Neuronal stem cell (in vitro differentiated cells): Measurements from ENCODE around the gene COQ8A.

Source experiments
- DNase-seq: peaks from one replicate; pipeline ENCODE4 v3.0.0-alpha.2; 2013; ENCODE audit warnings: low spot score
- H2AFZ ChIP-seq: one replicate; pipeline ENCODE4 v1.6.1; 2013; ENCODE audit warnings: mild to moderate bottlenecking, low read length, inconsistent platforms
- H2AK5ac ChIP-seq: 2 replicates; pipeline ENCODE4 v1.6.1; 2013; ENCODE audit warnings: low read depth, mild to moderate bottlenecking, inconsistent platforms, low read length, moderate library complexity, mixed read lengths
- H2BK120ac ChIP-seq: 2 replicates; pipeline ENCODE4 v1.6.1; 2013; ENCODE audit warnings: low read depth, mild to moderate bottlenecking, inconsistent platforms, low read length, moderate library complexity, mixed read lengths
- H2BK12ac ChIP-seq: one replicate; pipeline ENCODE4 v1.6.1; 2013; ENCODE audit warnings: low read length, inconsistent platforms
- H2BK15ac ChIP-seq: 2 replicates; pipeline ENCODE4 v1.6.1; 2013; ENCODE audit warnings: mild to moderate bottlenecking, low read length, inconsistent platforms, mixed read lengths
- H2BK5ac ChIP-seq: one replicate; pipeline ENCODE4 v1.6.1; 2013; ENCODE audit warnings: inconsistent platforms, mild to moderate bottlenecking, low read length, moderate library complexity
- H3K14ac ChIP-seq: one replicate; pipeline ENCODE4 v1.6.1; 2013; ENCODE audit warnings: low read length, inconsistent platforms
- H3K18ac ChIP-seq: 2 replicates; pipeline ENCODE4 v1.6.1; 2013; ENCODE audit warnings: low read length, inconsistent platforms
- H3K23ac ChIP-seq: 2 replicates; pipeline ENCODE4 v1.6.1; 2013; ENCODE audit warnings: low read depth, mild to moderate bottlenecking, mixed read lengths, low read length, inconsistent platforms; ENCODE audit not compliant: poor library complexity
- H3K27ac ChIP-seq: replicated peaks from 3 replicates; pipeline ENCODE4 v1.5.1; 2013; ENCODE audit warnings: low read length, inconsistent platforms
- H3K27me3 ChIP-seq, 3 experiments: 2 replicates each; pipeline ENCODE4 v1.6.1; 2013; ENCODE audit warnings: low read length in 3 of 3, mild to moderate bottlenecking in 2 of 3, inconsistent platforms in 1 of 3, low read depth in 1 of 3, mixed read lengths in 1 of 3, moderate library complexity in 1 of 3; ENCODE audit not compliant: control insufficient read depth in 3 of 3, insufficient read depth in 3 of 3
- H3K36me3 ChIP-seq, 2 donors: replicated peaks in 1 of 2; 2 replicates each; pipeline ENCODE4 v1.6.1; 2013; ENCODE audit warnings: low read length in 2 of 2; ENCODE audit not compliant: control insufficient read depth in 2 of 2, insufficient read depth in 2 of 2
- H3K4ac ChIP-seq: 2 replicates; pipeline ENCODE4 v1.6.1; 2013; ENCODE audit warnings: inconsistent platforms, mild to moderate bottlenecking, low read length, moderate library complexity
- H3K4me1 ChIP-seq, 2 donors: 1 replicate in 1 of 2; 2 replicates in 1 of 2; pipeline ENCODE4 v1.6.1; 2013; ENCODE audit warnings: low read length in 2 of 2, low read depth in 1 of 2; ENCODE audit not compliant: control insufficient read depth in 2 of 2, insufficient read depth in 1 of 2
- H3K4me2 ChIP-seq: one replicate; pipeline ENCODE4 v1.6.1; 2013; ENCODE audit warnings: mild to moderate bottlenecking, low read length, inconsistent platforms; ENCODE audit not compliant: insufficient read depth, poor library complexity, severe bottlenecking
- H3K4me3 ChIP-seq, 2 donors: 2 replicates each; pipeline ENCODE4 v1.5.1; 2013; ENCODE audit warnings: low read length in 2 of 2, mild to moderate bottlenecking in 2 of 2, inconsistent platforms in 1 of 2, moderate library complexity in 1 of 2
- H3K79me1 ChIP-seq: one replicate; pipeline ENCODE4 v1.6.1; 2013; ENCODE audit warnings: low read depth, mild to moderate bottlenecking, inconsistent platforms, low read length, moderate library complexity
- H3K9ac ChIP-seq: one replicate; pipeline ENCODE4 v1.6.1; 2013; ENCODE audit warnings: mild to moderate bottlenecking, low read depth, low read length, inconsistent platforms; ENCODE audit not compliant: poor library complexity
- H3K9me3 ChIP-seq, 2 donors: replicated peaks in 1 of 2; 2 replicates each; pipeline versions ENCODE3 to v1.6.1; 2013; ENCODE audit warnings: low read length in 2 of 2, mild to moderate bottlenecking in 2 of 2, inconsistent platforms in 1 of 2, low read depth in 1 of 2, mixed read lengths in 1 of 2, moderate library complexity in 1 of 2; ENCODE audit not compliant: control insufficient read depth in 2 of 2, insufficient read depth in 1 of 2
- H4K8ac ChIP-seq: one replicate; pipeline ENCODE4 v1.6.1; 2013; ENCODE audit warnings: low read depth, mild to moderate bottlenecking, inconsistent platforms, low read length, moderate library complexity
- H4K91ac ChIP-seq: one replicate; pipeline ENCODE4 v1.6.1; 2013; ENCODE audit warnings: low read length, low read depth, mild to moderate bottlenecking, inconsistent platforms; ENCODE audit not compliant: poor library complexity
- WGBS, 2 donors: extraction: QIAGEN DNeasy Blood & Tissue Kit; methylation state at CpG; one replicate each; pipeline ENCODE4 v1.1.7; 2013; ENCODE audit warnings: missing lambda C conversion rate in 2 of 2, mixed read lengths in 1 of 2; ENCODE audit not compliant: insufficient read length in 2 of 2, insufficient replicate concordance in 1 of 2; ENCODE audit errors: extremely low coverage in 2 of 2; 5-methylcytosine and 5-hydroxymethylcytosine counted together

Gene COQ8A

DNA sequence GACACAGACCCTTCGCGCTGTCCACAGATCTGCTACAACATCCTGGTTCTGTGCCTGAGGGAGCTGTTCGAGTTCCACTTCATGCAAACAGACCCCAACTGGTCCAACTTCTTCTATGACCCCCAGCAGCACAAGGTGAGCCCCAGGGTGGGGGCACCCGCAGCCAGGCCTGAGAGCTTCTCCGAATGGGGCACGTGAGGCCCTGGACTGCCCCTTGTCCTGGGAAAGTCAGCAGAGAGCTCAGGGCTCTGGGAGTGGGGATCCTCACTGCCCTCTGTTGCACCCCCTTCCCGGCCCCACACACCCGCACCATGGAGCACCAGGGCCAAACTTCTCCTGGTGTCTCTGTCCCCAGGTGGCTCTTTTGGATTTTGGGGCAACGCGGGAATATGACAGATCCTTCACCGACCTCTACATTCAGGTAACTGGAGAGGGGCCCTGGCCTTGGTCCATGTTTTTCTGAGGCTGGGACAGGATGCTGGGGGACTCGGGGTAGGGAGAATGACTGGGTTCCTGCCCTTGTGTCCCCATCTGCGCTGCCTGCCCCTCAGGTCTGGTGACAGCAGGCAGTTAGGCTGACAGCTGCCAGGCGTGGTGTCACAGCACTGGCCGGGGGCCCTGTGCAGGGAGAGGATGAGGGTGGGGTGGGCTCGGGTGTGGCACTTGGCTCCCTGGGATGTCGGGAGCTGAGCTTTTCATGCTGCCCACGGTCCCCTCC is 44.6 kb downstream of the COQ8A start:
- Histone ChIP-seq H4K91ac (peak overlapping the region; percentile 92), H3K36me3 (peaks cover 0 to 27% of the 10 kb centered on the region in 2 donors), H2BK15ac (no peak overlapping the region), H3K9ac (no peak overlapping the region), H2BK120ac (no peak overlapping the region), H3K4me3 (no peak overlapping the region), H3K4me2 (no peak overlapping the region), H2BK12ac (peak overlapping the region; percentile 22), H4K8ac (peak overlapping the region; percentile 65), H2AFZ (no peak overlapping the region), H3K27me3 (no peaks in the 10 kb centered on the region), H3K18ac (peak overlapping the region; percentile 44), H3K9me3 (peaks cover 0 to 2% of the 10 kb centered on the region in 2 donors), H3K23ac (peak overlapping the region; percentile 85), H3K4me1 (no peaks in the 10 kb centered on the region), H3K4ac (no peak overlapping the region), H3K27ac (no peak overlapping the region), H3K79me1 (no peaks in the 10 kb centered on the region), H2AK5ac (peak overlapping the region; percentile 26), H3K14ac (peak overlapping the region; percentile 38), H2BK5ac (peak overlapping the region; percentile 53)
- DNase-seq: no peak
- no CpG with 5 or more reads among the region's 18 CpGs for WGBS, 2 donors

GRCh38 chr1:226985239-226985838 is 45.2 kb downstream of the COQ8A start:
- Histone ChIP-seq H3K9ac (no peak overlapping the region), H2AFZ (no peak overlapping the region), H2BK120ac (no peak overlapping the region), H3K79me1 (no peaks in the 10 kb centered on the region), H3K27me3 (no peaks in the 10 kb centered on the region), H3K18ac (no peak overlapping the region), H2BK12ac (no peak overlapping the region), H3K9me3 (peaks cover 0 to 2% of the 10 kb centered on the region in 2 donors), H4K8ac (peak overlapping the region; percentile 65), H3K4me1 (no peaks in the 10 kb centered on the region), H4K91ac (no peak overlapping the region), H3K4ac (no peak overlapping the region), H3K36me3 (peaks cover 0 to 29% of the 10 kb centered on the region in 2 donors), H3K23ac (peak overlapping the region; percentile 73), H3K4me2 (no peak overlapping the region), H3K27ac (no peak overlapping the region), H2BK15ac (no peak overlapping the region), H3K14ac (peak overlapping the region; percentile 38), H3K4me3 (no peak overlapping the region), H2BK5ac (peak overlapping the region; percentile 53), H2AK5ac (no peak overlapping the region)
- no CpG with 5 or more reads among the region's 20 CpGs for WGBS, 2 donors
- DNase-seq: no peak

- no peak overlapping the region for H2BK120ac ChIP-seq
- peaks cover 0 to 33% of the 10 kb centered on the region in 2 donors for H3K36me3 ChIP-seq
- no peak overlapping the region for H2AK5ac ChIP-seq
- no peak overlapping the region for H2BK15ac ChIP-seq
- no peak overlapping the region for H3K4me2 ChIP-seq
- DNase-seq: no peak
- no peak overlapping the region for H3K14ac ChIP-seq
- no CpG with 5 or more reads among the region's 25 CpGs for WGBS, 2 donors
- no peaks in the 10 kb centered on the region for H3K4me1 ChIP-seq
- no peak overlapping the region for H3K4ac ChIP-seq
- H3K9ac ChIP-seq: no peak overlapping the region
- no peak overlapping the region for H3K4me3 ChIP-seq
- H4K8ac ChIP-seq: no peak overlapping the region
- H3K79me1 ChIP-seq: no peaks in the 10 kb centered on the region
- no peak overlapping the region for H2BK12ac ChIP-seq
- no peak overlapping the region for H4K91ac ChIP-seq
- no peaks in the 10 kb centered on the region for H3K27me3 ChIP-seq
- no peak overlapping the region for H2BK5ac ChIP-seq
- H3K9me3 ChIP-seq: peaks cover 0 to 2% of the 10 kb centered on the region in 2 donors
- H2AFZ ChIP-seq: no peak overlapping the region
- H3K27ac ChIP-seq: no peak overlapping the region
- no peak overlapping the region for H3K23ac ChIP-seq
- H3K18ac ChIP-seq: no peak overlapping the region
These were observed 45.9 kb downstream of the COQ8A start for GRCh38 chr1:226985839-226986463.
